Measurements from ENCODE around the gene FYN.

FYN gene

DNA sequence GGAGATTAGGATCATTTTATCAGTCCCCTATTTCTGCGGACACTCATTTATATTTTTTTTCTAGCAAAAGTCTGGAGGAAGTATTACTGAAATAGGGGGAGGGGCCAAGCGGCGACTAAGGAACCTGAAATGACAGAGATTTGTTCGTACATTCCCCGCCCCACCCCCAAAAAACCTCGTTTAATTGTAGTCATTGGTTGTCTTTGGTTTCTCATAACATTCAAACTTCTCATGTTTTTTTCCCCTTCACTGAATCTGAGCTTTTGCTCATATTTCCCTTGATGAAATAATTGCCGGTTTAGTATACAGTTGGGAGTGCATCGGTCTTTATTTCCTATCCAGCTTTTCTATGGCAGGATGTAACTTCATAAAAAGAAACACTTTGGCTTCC is 768 bp upstream of the FYN start:
- H3K27me3 ChIP-seq (ENCODE audit: control insufficient read depth, insufficient read depth, low read length): no peaks in the 10 kb centered on the region
- H3K9ac ChIP-seq (ENCODE audit: low read length): no peak overlapping the region
- H3K4me1 ChIP-seq (ENCODE audit: control insufficient read depth, insufficient read depth, low read length): peaks cover 9% of the 10 kb centered on the region
- peak overlapping the region; percentile 37 for H3K4me3 ChIP-seq (ENCODE audit: low read length)
- no peaks in the 10 kb centered on the region for H3K9me3 ChIP-seq (ENCODE audit: control insufficient read depth, low read length)
- no peaks in the 10 kb centered on the region for H3K36me3 ChIP-seq (ENCODE audit: control insufficient read depth, insufficient read depth, low read length)

GRCh38 chr6:111872401-111873177 is 663 bp downstream of the FYN start:
- peaks cover 9% of the 10 kb centered on the region for H3K4me1 ChIP-seq (ENCODE audit: control insufficient read depth, insufficient read depth, low read length)
- H3K4me3 ChIP-seq (ENCODE audit: low read length): no peak overlapping the region
- H3K9me3 ChIP-seq (ENCODE audit: control insufficient read depth, low read length): no peaks in the 10 kb centered on the region
- H3K9ac ChIP-seq (ENCODE audit: low read length): peak overlapping the region; percentile 60
- H3K27me3 ChIP-seq (ENCODE audit: control insufficient read depth, insufficient read depth, low read length): no peaks in the 10 kb centered on the region
- no peaks in the 10 kb centered on the region for H3K36me3 ChIP-seq (ENCODE audit: control insufficient read depth, insufficient read depth, low read length)

GRCh38 chr6:111871725-111872400 is 1.4 kb downstream of the FYN start:
- Histone ChIP-seq H3K36me3 (ENCODE audit: control insufficient read depth, insufficient read depth, low read length) (no peaks in the 10 kb centered on the region), H3K4me3 (ENCODE audit: low read length) (peak overlapping the region; percentile 7), H3K4me1 (ENCODE audit: control insufficient read depth, insufficient read depth, low read length) (peaks cover 9% of the 10 kb centered on the region), H3K9me3 (ENCODE audit: control insufficient read depth, low read length) (no peaks in the 10 kb centered on the region), H3K9ac (ENCODE audit: low read length) (peak overlapping the region; percentile 60), H3K27me3 (ENCODE audit: control insufficient read depth, insufficient read depth, low read length) (no peaks in the 10 kb centered on the region)

- Histone ChIP-seq H3K27me3 (ENCODE audit: control insufficient read depth, insufficient read depth, low read length) (no peaks in the 10 kb centered on the region), H3K9me3 (ENCODE audit: control insufficient read depth, low read length) (no peaks in the 10 kb centered on the region), H3K4me3 (ENCODE audit: low read length) (no peak overlapping the region), H3K4me1 (ENCODE audit: control insufficient read depth, insufficient read depth, low read length) (peaks cover 9% of the 10 kb centered on the region), H3K36me3 (ENCODE audit: control insufficient read depth, insufficient read depth, low read length) (no peaks in the 10 kb centered on the region), H3K9ac (ENCODE audit: low read length) (peak overlapping the region; percentile 60)
Observed at GRCh38 chr6:111871207-111871606, 2.0 kb downstream of the FYN start.

GRCh38 chr6:111870742-111871064 is 2.5 kb downstream of the FYN start:
- Histone ChIP-seq H3K9me3 (ENCODE audit: control insufficient read depth, low read length) (no peaks in the 10 kb centered on the region), H3K36me3 (ENCODE audit: control insufficient read depth, insufficient read depth, low read length) (no peaks in the 10 kb centered on the region), H3K4me1 (ENCODE audit: control insufficient read depth, insufficient read depth, low read length) (peaks cover 9% of the 10 kb centered on the region), H3K27me3 (ENCODE audit: control insufficient read depth, insufficient read depth, low read length) (no peaks in the 10 kb centered on the region), H3K4me3 (ENCODE audit: low read length) (peak overlapping the region; percentile 28), H3K9ac (ENCODE audit: low read length) (peak overlapping the region; percentile 19)

DNA sequence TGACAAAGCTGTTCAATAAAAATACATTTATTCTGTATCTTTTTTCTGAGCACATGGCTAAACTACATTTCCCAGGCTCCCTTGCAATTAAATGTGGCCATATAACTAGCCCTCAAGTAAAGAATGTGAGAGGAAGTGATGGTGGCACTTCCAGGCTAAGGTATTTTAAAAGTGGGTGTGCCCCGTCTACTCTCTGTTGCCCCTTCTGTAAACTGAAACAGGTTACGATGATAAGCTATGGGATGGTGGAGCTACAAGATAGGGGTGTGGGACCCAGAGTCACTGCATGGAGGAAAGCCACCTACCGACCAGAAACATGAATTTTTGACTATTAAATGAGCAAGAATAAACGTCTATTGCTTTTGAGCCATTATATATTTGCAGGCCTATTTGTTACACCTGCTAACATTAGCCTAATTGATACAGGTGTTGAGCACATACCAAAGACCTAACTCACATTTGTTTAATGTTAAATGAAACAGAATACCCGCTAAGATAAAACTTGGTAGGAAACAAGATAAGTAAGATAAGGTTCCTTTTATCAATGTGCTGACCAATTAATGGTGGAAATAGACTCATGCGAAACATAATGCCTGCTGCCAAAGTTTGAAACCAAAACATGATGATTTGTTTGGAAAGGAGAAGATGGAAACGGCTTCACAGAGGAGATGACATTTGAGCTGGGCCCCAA is 3.1 kb downstream of the FYN start:
- peak overlapping the region; percentile 28 for H3K4me3 ChIP-seq (ENCODE audit: low read length)
- H3K9me3 ChIP-seq (ENCODE audit: control insufficient read depth, low read length): no peaks in the 10 kb centered on the region
- no peaks in the 10 kb centered on the region for H3K36me3 ChIP-seq (ENCODE audit: control insufficient read depth, insufficient read depth, low read length)
- peak overlapping the region; percentile 19 for H3K9ac ChIP-seq (ENCODE audit: low read length)
- H3K4me1 ChIP-seq (ENCODE audit: control insufficient read depth, insufficient read depth, low read length): peaks cover 9% of the 10 kb centered on the region
- H3K27me3 ChIP-seq (ENCODE audit: control insufficient read depth, insufficient read depth, low read length): no peaks in the 10 kb centered on the region

GRCh38 chr6:111866857-111867256 is 6.4 kb downstream of the FYN start:
- peaks cover 15% of the 10 kb centered on the region for H3K4me1 ChIP-seq (ENCODE audit: control insufficient read depth, insufficient read depth, low read length)
- H3K9me3 ChIP-seq (ENCODE audit: control insufficient read depth, low read length): no peaks in the 10 kb centered on the region
- no peaks in the 10 kb centered on the region for H3K27me3 ChIP-seq (ENCODE audit: control insufficient read depth, insufficient read depth, low read length)
- no peaks in the 10 kb centered on the region for H3K36me3 ChIP-seq (ENCODE audit: control insufficient read depth, insufficient read depth, low read length)
- H3K9ac ChIP-seq (ENCODE audit: low read length): no peak overlapping the region
- H3K4me3 ChIP-seq (ENCODE audit: low read length): no peak overlapping the region

GRCh38 chr6:111865909-111866546 is 7.2 kb downstream of the FYN start:
- peaks cover 19% of the 10 kb centered on the region for H3K4me1 ChIP-seq (ENCODE audit: control insufficient read depth, insufficient read depth, low read length)

GRCh38 chr6:111865049-111865585 is 8.1 kb downstream of the FYN start:
- H3K4me3 ChIP-seq (ENCODE audit: low read length): no peak overlapping the region
- H3K4me1 ChIP-seq (ENCODE audit: control insufficient read depth, insufficient read depth, low read length): peaks cover 14% of the 10 kb centered on the region
- no peaks in the 10 kb centered on the region for H3K36me3 ChIP-seq (ENCODE audit: control insufficient read depth, insufficient read depth, low read length)

More at GRCh38 chr6:111865909-111866546, 7.2 kb downstream of the FYN start:
- Histone ChIP-seq H3K36me3 (ENCODE audit: control insufficient read depth, insufficient read depth, low read length) (no peaks in the 10 kb centered on the region), H3K4me3 (ENCODE audit: low read length) (no peak overlapping the region), H3K9ac (ENCODE audit: low read length) (no peak overlapping the region), H3K9me3 (ENCODE audit: control insufficient read depth, low read length) (no peaks in the 10 kb centered on the region), H3K27me3 (ENCODE audit: control insufficient read depth, insufficient read depth, low read length) (no peaks in the 10 kb centered on the region)

GRCh38 chr6:111864138-111865048 is 8.9 kb downstream of the FYN start:
- Histone ChIP-seq H3K36me3 (ENCODE audit: control insufficient read depth, insufficient read depth, low read length) (no peaks in the 10 kb centered on the region), H3K4me1 (ENCODE audit: control insufficient read depth, insufficient read depth, low read length) (peaks cover 10% of the 10 kb centered on the region), H3K9ac (ENCODE audit: low read length) (no peak overlapping the region), H3K4me3 (ENCODE audit: low read length) (no peak overlapping the region), H3K27me3 (ENCODE audit: control insufficient read depth, insufficient read depth, low read length) (no peaks in the 10 kb centered on the region), H3K9me3 (ENCODE audit: control insufficient read depth, low read length) (no peaks in the 10 kb centered on the region)

More at GRCh38 chr6:111865049-111865585, 8.1 kb downstream of the FYN start:
- Histone ChIP-seq H3K9ac (ENCODE audit: low read length) (no peak overlapping the region), H3K27me3 (ENCODE audit: control insufficient read depth, insufficient read depth, low read length) (no peaks in the 10 kb centered on the region), H3K9me3 (ENCODE audit: control insufficient read depth, low read length) (no peaks in the 10 kb centered on the region)

GRCh38 chr6:111862741-111863140 is 10.5 kb downstream of the FYN start:
- Histone ChIP-seq H3K4me3 (ENCODE audit: low read length) (no peak overlapping the region), H3K4me1 (ENCODE audit: control insufficient read depth, insufficient read depth, low read length) (peaks cover 10% of the 10 kb centered on the region), H3K9ac (ENCODE audit: low read length) (no peak overlapping the region), H3K27me3 (ENCODE audit: control insufficient read depth, insufficient read depth, low read length) (no peaks in the 10 kb centered on the region), H3K36me3 (ENCODE audit: control insufficient read depth, insufficient read depth, low read length) (no peaks in the 10 kb centered on the region), H3K9me3 (ENCODE audit: control insufficient read depth, low read length) (no peaks in the 10 kb centered on the region)

All from mucosa of stomach (tissue), 1 donor.